VCaP (cell line): ENCODE measurements around the gene XCL2.

Experiments
- H3K27ac ChIP-seq: fragments of 450-650 bp; 2 replicates; pipeline ENCODE4 v1.5.1; 2017
- TF ChIP-seq, protein P1 (sequence below): fragments of 450-650 bp; conservative IDR thresholded peaks from 2 replicates; pipeline ENCODE4 v1.5.1; 2017; ENCODE audit warnings: mild to moderate bottlenecking, moderate library complexity

Gene XCL2

GRCh38 chr1:168506204-168506819 is 37.5 kb downstream of the XCL2 start:
- no peak overlapping the region for H3K27ac ChIP-seq
- TF ChIP-seq, protein P1, sequence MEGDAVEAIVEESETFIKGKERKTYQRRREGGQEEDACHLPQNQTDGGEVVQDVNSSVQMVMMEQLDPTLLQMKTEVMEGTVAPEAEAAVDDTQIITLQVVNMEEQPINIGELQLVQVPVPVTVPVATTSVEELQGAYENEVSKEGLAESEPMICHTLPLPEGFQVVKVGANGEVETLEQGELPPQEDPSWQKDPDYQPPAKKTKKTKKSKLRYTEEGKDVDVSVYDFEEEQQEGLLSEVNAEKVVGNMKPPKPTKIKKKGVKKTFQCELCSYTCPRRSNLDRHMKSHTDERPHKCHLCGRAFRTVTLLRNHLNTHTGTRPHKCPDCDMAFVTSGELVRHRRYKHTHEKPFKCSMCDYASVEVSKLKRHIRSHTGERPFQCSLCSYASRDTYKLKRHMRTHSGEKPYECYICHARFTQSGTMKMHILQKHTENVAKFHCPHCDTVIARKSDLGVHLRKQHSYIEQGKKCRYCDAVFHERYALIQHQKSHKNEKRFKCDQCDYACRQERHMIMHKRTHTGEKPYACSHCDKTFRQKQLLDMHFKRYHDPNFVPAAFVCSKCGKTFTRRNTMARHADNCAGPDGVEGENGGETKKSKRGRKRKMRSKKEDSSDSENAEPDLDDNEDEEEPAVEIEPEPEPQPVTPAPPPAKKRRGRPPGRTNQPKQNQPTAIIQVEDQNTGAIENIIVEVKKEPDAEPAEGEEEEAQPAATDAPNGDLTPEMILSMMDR: no peak

GRCh38 chr1:168505006-168505405 is 38.8 kb downstream of the XCL2 start:
- no peak overlapping the region for H3K27ac ChIP-seq
- TF ChIP-seq, protein P1: no peak

DNA sequence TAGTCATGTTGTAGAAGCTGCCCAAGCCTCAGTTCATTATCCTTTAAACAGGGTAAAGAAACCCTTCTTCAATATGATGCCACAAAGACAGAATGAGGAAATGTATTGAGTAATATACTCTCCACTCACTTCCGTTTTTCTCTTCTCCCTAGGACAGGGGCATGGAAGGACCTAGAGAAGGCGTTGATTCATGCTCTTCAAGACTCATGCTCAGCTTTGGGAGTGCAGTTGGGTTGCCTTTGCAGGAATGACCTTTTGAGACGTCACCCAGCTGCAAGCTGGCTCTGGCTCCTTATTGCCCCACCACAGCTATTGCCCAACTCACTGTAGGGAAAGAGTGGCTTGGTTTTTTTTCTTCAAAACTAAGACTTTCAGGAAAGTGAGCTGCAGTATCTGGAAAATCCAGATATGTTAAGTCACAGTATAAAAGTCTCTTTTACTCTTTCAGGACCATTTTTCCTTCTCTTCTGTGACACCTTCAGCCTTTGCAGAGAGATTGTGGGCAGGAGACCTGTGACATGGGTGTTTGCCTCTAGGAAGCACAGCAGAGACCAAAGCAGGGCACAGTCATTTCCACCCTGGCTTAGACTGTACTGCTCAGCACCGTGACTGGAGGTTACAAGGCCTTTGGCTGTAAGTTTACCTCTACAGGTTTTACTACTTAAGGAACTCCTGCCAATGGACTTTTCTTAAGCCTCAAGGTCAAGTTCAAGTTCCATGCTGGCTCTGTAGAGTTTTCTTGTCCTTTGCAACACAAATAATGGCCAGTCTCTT is 39.5 kb downstream of the XCL2 start:
- H3K27ac ChIP-seq: no peak overlapping the region
- TF ChIP-seq, protein P1: no peak

GRCh38 chr1:168499688-168500049 is 44.1 kb downstream of the XCL2 start:
- no peak overlapping the region for H3K27ac ChIP-seq

DNA sequence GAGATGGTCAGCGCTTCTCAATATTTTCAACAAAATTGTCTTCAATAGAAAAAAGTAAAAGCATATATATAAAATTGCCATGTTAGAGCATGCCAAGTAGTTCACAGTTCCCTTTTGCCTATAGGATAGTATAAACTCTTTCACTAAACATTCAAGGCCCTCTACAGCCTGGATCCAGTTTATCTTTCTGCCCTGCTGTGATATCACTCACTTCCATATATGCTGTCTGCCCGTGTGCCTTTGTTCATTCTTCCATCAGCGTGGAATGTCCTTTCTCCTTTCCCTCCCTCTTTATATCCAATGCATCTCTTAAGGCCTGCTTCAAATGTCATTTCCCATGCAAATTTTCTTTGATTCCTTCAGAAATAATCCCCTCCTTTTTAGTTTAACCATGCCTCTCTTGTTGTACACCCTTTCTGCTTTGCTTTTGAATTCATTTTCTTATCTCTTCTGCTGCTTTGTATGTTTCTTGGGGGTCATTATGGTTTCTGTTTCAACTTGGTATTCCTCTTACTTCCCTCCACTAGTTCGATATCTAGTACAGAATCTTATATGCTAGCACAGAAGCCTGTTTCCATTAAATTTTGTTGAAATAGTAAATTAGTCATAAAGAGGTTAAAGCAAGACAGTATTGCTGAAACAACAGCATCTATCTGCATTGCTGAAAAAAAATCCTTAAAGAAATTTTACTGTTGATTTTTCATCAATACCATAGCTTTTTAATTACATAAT is 44.7 kb downstream of the XCL2 start:
- TF ChIP-seq, protein P1: no peak
- no peak overlapping the region for H3K27ac ChIP-seq

More at GRCh38 chr1:168499688-168500049, 44.1 kb downstream of the XCL2 start:
- TF ChIP-seq, protein P1: no peak

DNA sequence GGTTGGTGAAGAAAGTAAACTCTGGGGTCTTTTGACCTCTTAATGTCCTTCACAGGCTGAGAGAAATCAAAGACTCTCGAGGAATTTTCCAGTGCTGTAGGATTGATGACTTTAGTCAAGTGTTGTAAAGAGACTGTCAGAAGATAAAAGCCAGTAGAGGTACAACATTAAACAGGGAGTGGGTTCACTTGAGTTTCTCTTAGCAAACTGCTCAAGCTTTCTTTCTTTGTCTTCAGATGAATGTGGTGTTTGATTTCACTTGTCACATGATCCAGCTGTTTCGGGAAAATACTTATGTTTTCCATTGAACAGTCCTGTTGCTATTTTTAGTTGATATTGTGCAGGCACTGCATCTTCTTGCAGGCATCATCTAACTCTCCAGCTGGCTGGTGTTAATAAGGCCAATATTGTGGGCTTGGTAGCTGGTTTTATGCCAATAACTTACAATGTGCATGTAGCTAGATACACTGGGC is 45.6 kb downstream of the XCL2 start:
- TF ChIP-seq, protein P1: no peak
- no peak overlapping the region for H3K27ac ChIP-seq

GRCh38 chr1:168497376-168497950 is 46.3 kb downstream of the XCL2 start:
- TF ChIP-seq, protein P1: no peak
- no peak overlapping the region for H3K27ac ChIP-seq
